HEK293 (cell line): ENCODE measurements around the gene USP31.

Source experiments
- CTCF ChIP-seq: fragments of 450-650 bp; formaldehyde crosslinking; IDR thresholded peaks from 2 replicates; pipeline ENCODE4 v1.5.1; 2016; ENCODE audit warnings: missing biosample characterization, missing genetic modification characterization
- HOXA7 ChIP-seq: sonication (generic); formaldehyde crosslinking; IDR thresholded peaks from 2 replicates; pipeline ENCODE4 v1.8.1; 2022; ENCODE audit warnings: missing genetic modification reagents, borderline replicate concordance
- KLF16 ChIP-seq: fragments of 450-650 bp; formaldehyde crosslinking; IDR thresholded peaks from 2 replicates; pipeline ENCODE4 v1.5.1; 2017; ENCODE audit warnings: missing biosample characterization, missing genetic modification characterization
- TCF7L2 ChIP-seq: IDR thresholded peaks from 2 replicates; pipeline ENCODE4 v1.6.1; 2011; ENCODE audit warnings: low read depth, mild to moderate bottlenecking, inconsistent platforms, low read length, moderate library complexity, borderline replicate concordance
- ZBTB21 ChIP-seq: fragments of 450-650 bp; formaldehyde crosslinking; IDR thresholded peaks from 2 replicates; pipeline ENCODE4 v1.5.1; 2017; ENCODE audit warnings: missing biosample characterization, missing genetic modification characterization
- ZNF140 ChIP-seq: fragments of 450-650 bp; formaldehyde crosslinking; IDR thresholded peaks from 2 replicates; pipeline ENCODE4 v1.5.1; 2016; ENCODE audit warnings: missing biosample characterization, missing genetic modification characterization
- ZNF292 ChIP-seq: fragments of 450-650 bp; formaldehyde crosslinking; IDR thresholded peaks from 2 replicates; pipeline ENCODE4 v1.5.1; 2016; ENCODE audit warnings: low read depth, missing biosample characterization, missing genetic modification characterization, borderline replicate concordance
- ZNF426 ChIP-seq: fragments of 450-650 bp; formaldehyde crosslinking; IDR thresholded peaks from 2 replicates; pipeline ENCODE4 v1.5.1; 2017; ENCODE audit warnings: missing biosample characterization, missing genetic modification characterization, mild to moderate bottlenecking, inconsistent platforms, moderate library complexity
- ZNF501 ChIP-seq: fragments of 450-650 bp; formaldehyde crosslinking; IDR thresholded peaks from 2 replicates; pipeline ENCODE4 v1.5.1; 2016; ENCODE audit warnings: missing biosample characterization, missing genetic modification characterization
- ZNF513 ChIP-seq: fragments of 450-650 bp; IDR thresholded peaks from 2 replicates; pipeline ENCODE4 v1.5.1; 2018; ENCODE audit warnings: missing biosample characterization, missing genetic modification characterization
- ZNF701 ChIP-seq: fragments of 450-650 bp; formaldehyde crosslinking; IDR thresholded peaks from 2 replicates; pipeline ENCODE4 v1.5.1; 2016; ENCODE audit warnings: missing biosample characterization, missing genetic modification characterization
- TF ChIP-seq, protein P1 (sequence below): sonication (generic); formaldehyde crosslinking; IDR thresholded peaks from 2 replicates; pipeline ENCODE4 v1.8.1; 2022; ENCODE audit warnings: mild to moderate bottlenecking, moderate library complexity, missing genetic modification reagents

- TF ChIP-seq KLF16 (no peak), ZNF140 (tag by site-specific recombination) (no peak), CTCF (tag by site-specific recombination) (no peak), TCF7L2 (no peak), ZNF513 (tag by site-specific recombination) (no peak), ZNF292 (tag by site-specific recombination) (no peak), ZBTB21 (tag by site-specific recombination) (no peak), ZNF501 (tag by site-specific recombination) (no peak), ZNF701 (tag by site-specific recombination) (no peak), ZNF426 (tag by site-specific recombination) (no peak), HOXA7 (CRISPR knock-in tag) (no peak)
- TF ChIP-seq, protein P1, sequence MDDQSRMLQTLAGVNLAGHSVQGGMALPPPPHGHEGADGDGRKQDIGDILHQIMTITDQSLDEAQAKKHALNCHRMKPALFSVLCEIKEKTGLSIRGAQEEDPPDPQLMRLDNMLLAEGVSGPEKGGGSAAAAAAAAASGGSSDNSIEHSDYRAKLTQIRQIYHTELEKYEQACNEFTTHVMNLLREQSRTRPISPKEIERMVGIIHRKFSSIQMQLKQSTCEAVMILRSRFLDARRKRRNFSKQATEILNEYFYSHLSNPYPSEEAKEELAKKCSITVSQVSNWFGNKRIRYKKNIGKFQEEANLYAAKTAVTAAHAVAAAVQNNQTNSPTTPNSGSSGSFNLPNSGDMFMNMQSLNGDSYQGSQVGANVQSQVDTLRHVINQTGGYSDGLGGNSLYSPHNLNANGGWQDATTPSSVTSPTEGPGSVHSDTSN, result no peak
These were observed 45.0 kb downstream of the USP31 start for GRCh38 chr16:23104032-23104955.
